Measurements from ENCODE around the gene IER3. TPM values are rescaled to one million over a fixed set of nuclear protein-coding genes. Genes with fewer than 3 reads are reported as not detected.

The IER3 gene, protein sequence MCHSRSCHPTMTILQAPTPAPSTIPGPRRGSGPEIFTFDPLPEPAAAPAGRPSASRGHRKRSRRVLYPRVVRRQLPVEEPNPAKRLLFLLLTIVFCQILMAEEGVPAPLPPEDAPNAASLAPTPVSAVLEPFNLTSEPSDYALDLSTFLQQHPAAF
- total RNA-seq (2022; extraction: Qiagen RNA extraction) = 46.5 to 68.8 TPM (median 60.6 TPM) in 5 replicates

GRCh38 chr6:30744054-30744805 is at the start of gene IER3:
Gene IER3, minus strand, starts transcription at chr6:30744547. Its CDS starts 29 bp downstream, at chr6:30744518.

DNA sequence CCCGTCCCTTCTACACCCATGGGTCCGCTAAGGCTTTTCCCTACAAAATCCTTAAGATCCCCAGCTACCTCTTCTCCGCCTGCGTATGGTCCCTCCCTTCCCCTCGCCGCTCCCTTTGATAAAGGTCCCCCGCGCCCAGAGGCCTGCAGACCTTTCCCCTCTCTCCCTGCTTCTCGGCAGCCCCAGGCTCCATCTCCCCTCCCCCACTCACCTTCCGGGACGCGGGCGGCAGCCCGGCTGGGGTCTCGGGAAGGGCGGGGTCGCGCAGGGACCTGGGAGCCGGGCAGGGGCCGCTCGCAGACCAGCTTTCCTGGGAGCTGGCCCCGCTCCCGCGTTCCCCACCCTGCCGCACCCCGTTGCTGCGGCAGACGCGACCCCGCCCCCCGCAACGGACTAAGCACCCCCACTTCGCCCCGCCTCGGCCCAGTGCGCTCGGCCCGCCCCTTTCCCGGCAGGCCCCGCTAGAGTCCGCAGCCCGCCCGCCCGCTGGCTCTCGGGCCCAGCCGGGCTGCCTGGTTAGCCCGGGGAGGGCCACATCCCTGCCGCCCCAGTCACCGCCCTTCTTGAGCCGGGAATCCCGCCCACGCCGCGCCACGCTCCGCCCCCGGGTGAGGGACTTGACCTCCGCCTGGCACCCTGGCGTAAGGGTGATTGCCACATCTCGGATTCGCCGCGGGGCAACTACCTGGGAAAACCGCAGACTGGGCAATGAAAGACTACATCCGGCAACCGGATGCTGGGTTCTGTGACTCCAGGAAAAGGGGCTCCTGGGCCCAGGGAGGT is 1.8 kb downstream of the IER3 start, which contains the start of gene FLOT1:
Gene FLOT1, minus strand, starts transcription at position 372 of the 783 bp plus-strand sequence. CDS start 498 bp downstream, outside the sequence.

GRCh38 chr6:30719791-30720737 is 24.3 kb downstream of the IER3 start, which contains the start of gene TUBB:
Gene TUBB, plus strand, starts transcription at chr6:30720352. Its CDS starts 155 bp downstream, at chr6:30720507.

DNA sequence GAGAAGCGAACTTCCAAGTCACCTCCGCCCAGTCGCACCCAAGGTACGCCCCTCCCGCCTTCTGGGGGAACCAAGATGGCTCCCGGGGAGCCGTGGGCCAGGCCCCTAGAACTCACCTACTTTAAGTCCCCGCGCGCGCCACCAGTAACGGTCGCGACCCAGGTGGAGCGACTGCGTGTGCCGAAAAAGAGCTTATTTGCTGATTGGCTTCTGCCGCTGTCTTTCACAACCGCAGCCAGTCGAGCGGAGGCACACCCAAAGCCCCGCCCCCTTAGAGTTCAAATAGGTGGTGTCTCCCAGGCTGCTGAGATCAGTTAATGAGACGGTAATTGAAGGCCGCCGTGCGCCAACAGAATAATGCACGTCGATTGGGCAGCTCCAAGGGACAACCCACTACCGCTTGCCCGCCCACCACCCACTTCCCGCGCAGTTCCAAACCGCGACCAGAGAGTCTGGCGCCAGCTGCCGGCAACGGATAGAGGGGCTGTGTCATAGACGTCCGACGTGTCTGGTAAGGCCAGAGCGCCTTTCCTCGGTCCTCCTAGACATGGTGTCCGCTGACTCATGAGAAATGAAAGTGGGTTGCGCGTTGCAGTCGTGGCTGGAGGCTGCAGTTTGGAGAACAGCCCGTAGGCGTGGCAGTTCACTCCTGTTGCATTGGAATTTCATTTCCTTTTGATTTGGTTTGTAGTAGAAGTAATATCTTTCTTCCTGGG is 27.1 kb downstream of the IER3 start, which contains the start of gene MDC1:
Gene MDC1, minus strand, starts transcription at position 153 of the 716 bp plus-strand sequence. CDS start 2,106 bp downstream, outside the sequence.

Other genes starting within 250 kb of the IER3 start
- gene GNL1, start 188.1 kb downstream of the IER3 start, total RNA-seq (2022; extraction: Qiagen RNA extraction) = 26.6 to 34.8 TPM (median 32.4 TPM) in 5 replicates
- gene PRR3, start 187.3 kb downstream of the IER3 start, total RNA-seq (2022; extraction: Qiagen RNA extraction) = 15.2 to 17.2 TPM (median 16.4 TPM) in 5 replicates
- gene ABCF1, start 173.1 kb downstream of the IER3 start, total RNA-seq (2022; extraction: Qiagen RNA extraction) = 45.1 to 64.6 TPM (median 49.2 TPM) in 5 replicates
- 30.0 to 47.5 TPM (median 32.7 TPM) in 5 replicates for gene PPP1R10, start 127.3 kb downstream of the IER3 start, total RNA-seq (2022; extraction: Qiagen RNA extraction)
- 70.3 to 111 TPM (median 75.3 TPM) in 5 replicates for gene MRPS18B, start 126.7 kb downstream of the IER3 start, total RNA-seq (2022; extraction: Qiagen RNA extraction)
- gene ATAT1, start 117.7 kb downstream of the IER3 start, total RNA-seq (2022; extraction: Qiagen RNA extraction) = 4.8 to 6.8 TPM (median 5.9 TPM) in 5 replicates
- 12.2 to 14.6 TPM (median 13.7 TPM) in 5 replicates for gene C6orf136, start 97.4 kb downstream of the IER3 start, total RNA-seq (2022; extraction: Qiagen RNA extraction)
- 25.6 to 29.8 TPM (median 27.5 TPM) in 5 replicates for gene DHX16, start 71.5 kb downstream of the IER3 start, total RNA-seq (2022; extraction: Qiagen RNA extraction)
- 40.7 to 45.7 TPM (median 42.2 TPM) in 5 replicates for gene PPP1R18, start 57.9 kb downstream of the IER3 start, total RNA-seq (2022; extraction: Qiagen RNA extraction)
- 19.5 to 26.7 TPM (median 25.9 TPM) in 5 replicates for gene NRM, start 53.6 kb downstream of the IER3 start, total RNA-seq (2022; extraction: Qiagen RNA extraction)
- 14.7 to 20.9 TPM (median 17.4 TPM) in 5 replicates for gene MDC1, start 27.3 kb downstream of the IER3 start, total RNA-seq (2022; extraction: Qiagen RNA extraction)
- gene TUBB, start 24.2 kb downstream of the IER3 start, total RNA-seq (2022; extraction: Qiagen RNA extraction) = 855 to 944 TPM (median 897 TPM) in 5 replicates
- gene FLOT1, start 1.9 kb downstream of the IER3 start, total RNA-seq (2022; extraction: Qiagen RNA extraction) = 86.1 to 92.0 TPM (median 89.9 TPM) in 5 replicates
- gene DDR1, start 140.0 kb upstream of the IER3 start, total RNA-seq (2022; extraction: Qiagen RNA extraction) = 54.3 to 66.8 TPM (median 63.6 TPM) in 5 replicates
- 17.1 to 32.8 TPM (median 18.2 TPM) in 5 replicates for gene GTF2H4, start 163.7 kb upstream of the IER3 start, total RNA-seq (2022; extraction: Qiagen RNA extraction)
- 13.5 to 16.5 TPM (median 14.8 TPM) in 5 replicates for gene VARS2, start 169.7 kb upstream of the IER3 start, total RNA-seq (2022; extraction: Qiagen RNA extraction)
- gene SFTA2, start 187.6 kb upstream of the IER3 start, total RNA-seq (2022; extraction: Qiagen RNA extraction) = not detected in 5 replicates
- gene MUCL3, start 196.4 kb upstream of the IER3 start, total RNA-seq (2022; extraction: Qiagen RNA extraction) = 0.07 to 0.15 TPM (median 0.12 TPM) in 5 replicates
- gene MUC21, start 239.2 kb upstream of the IER3 start, total RNA-seq (2022; extraction: Qiagen RNA extraction) = 0.02 TPM in 1 of 5 replicates, not detected in the others